Measurements from ENCODE around the gene VSTM2B.

Gene VSTM2B

DNA sequence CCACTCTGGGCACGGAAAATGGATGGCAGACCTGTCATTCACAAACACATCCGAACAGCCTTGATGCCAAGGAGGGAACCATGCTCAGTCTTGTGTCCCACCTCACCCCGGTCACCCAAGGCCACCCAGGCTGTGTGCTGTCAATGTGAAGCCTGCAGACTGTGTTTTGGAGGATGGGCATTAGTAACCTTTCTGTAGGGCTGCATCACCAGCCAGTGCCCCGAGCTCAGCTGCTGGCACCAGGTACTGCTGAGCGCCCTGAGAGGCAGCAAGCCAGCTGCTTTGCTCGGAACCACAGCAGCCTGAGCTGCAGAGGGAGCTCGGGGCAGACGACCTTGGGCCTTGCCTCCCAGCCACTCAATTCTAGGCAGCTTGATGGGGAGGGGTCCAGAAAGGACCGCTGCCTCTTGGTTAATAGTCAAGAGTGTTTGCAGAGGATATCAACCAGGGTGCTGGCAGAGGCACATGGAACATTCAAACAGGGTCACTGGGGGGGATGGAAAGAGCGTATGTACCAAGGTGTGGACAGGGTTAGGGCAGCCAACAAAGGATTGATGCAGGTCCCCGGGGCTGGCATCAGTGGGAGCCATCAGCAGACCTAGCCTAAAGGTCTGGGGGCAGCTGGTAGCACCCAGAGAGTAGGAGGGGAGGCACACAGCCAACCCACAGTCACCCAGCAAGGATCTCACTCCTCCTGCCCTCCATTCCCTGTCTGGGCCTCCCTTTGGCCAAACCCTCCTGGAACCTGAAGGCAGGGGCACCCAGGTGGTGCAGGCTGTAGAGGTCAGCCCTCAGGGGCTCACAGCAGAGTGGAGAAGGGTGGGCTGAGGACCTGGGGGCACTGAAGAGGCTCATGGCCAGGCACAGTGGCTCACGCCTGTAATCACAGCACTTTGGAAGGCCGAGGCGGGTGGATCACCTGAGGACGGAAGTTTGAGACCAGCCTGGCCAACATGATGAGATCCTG is 8.1 kb downstream of the VSTM2B start:
- no peaks in the 10 kb centered on the region for H3K27me3 ChIP-seq (ENCODE audit: low read depth)
- no peaks in the 10 kb centered on the region for H3K9me3 ChIP-seq
- no peak for DNase-seq (ENCODE audit: low spot score in 2 of 2)
- H3K36me3 ChIP-seq (replicated peaks), result no peaks in the 10 kb centered on the region
- H3K4me1 ChIP-seq, result no peaks in the 10 kb centered on the region
- in situ Hi-C loops (cut with MboI; ENCODE audit: low sequenced_read_pairs), result no loop called here
- H3K4me3 ChIP-seq, result no peak overlapping the region

DNA sequence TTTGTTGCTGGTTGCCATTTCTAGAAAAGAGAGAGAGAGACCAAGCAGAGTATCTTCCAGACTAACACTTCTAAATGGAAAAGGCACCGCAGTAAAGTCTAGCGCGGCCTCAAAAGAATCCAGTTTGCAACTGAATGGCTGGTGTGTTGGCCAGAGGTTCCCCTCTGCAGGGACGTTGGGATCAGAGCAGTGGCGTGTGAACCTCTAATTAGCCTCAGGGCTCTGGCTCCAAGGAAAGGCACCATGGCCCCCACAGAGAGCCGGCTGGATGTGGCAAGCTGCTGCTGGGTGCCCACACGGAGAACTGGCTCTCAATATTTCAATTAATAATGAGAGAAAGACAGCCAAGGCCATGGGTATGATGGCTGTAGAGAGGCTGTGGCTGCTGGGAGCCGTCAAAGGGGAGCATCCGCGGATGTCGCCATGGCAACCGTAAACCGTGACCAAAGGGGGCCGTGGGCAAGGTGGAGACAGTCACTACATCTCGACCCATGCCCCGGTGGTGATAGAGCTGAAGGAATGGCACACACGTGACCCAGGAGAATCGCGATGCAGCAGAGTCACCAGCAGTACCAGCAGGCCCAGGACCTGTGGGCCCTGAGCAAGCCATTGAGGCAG is 9.5 kb downstream of the VSTM2B start:
- no peaks in the 10 kb centered on the region for H3K27me3 ChIP-seq (ENCODE audit: low read depth)
- DNase-seq (ENCODE audit: low spot score in 2 of 2), result no peak
- H3K36me3 ChIP-seq (replicated peaks), result no peaks in the 10 kb centered on the region
- in situ Hi-C loops (cut with MboI; ENCODE audit: low sequenced_read_pairs), result no loop called here
- H3K4me3 ChIP-seq, result no peak overlapping the region
- H3K4me1 ChIP-seq, result no peaks in the 10 kb centered on the region
- no peaks in the 10 kb centered on the region for H3K9me3 ChIP-seq

DNA sequence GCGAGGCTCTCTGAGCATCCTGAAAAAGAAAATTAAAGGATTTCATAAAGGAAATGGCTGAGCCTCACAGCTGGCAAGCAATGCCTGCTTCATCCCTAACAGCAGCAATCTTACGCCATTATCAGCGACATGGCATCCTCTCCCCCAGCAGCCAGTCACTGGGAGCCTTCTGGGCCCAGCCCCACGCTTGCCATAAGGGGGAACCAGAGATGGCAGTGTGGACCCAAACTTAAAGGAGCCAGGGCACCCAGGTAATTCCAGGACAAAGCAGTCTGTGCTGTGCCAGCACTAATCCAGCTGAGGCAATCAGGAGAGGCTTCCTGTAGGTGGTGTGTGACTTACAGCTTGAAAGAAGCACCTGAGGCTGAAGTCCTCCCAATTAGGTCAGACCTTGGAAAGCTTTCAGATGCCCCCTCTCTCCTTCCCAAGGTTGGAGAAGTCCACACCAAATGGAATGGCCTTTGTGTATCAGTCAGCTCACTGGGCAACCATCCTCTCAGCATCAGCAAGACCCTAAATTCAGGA is 10.3 kb downstream of the VSTM2B start:
- H3K4me1 ChIP-seq, result no peaks in the 10 kb centered on the region
- no peaks in the 10 kb centered on the region for H3K36me3 ChIP-seq (replicated peaks)
- in situ Hi-C loops (cut with MboI; ENCODE audit: low sequenced_read_pairs), result no loop called here
- H3K27me3 ChIP-seq (ENCODE audit: low read depth), result no peaks in the 10 kb centered on the region
- H3K4me3 ChIP-seq, result no peak overlapping the region
- H3K9me3 ChIP-seq, result no peaks in the 10 kb centered on the region
- DNase-seq (ENCODE audit: low spot score in 2 of 2), result no peak

GRCh38 chr19:29537181-29537580 is 11.4 kb downstream of the VSTM2B start:
- Histone ChIP-seq H3K4me1 (no peaks in the 10 kb centered on the region), H3K4me3 (no peak overlapping the region), H3K9me3 (no peaks in the 10 kb centered on the region), H3K27me3 (ENCODE audit: low read depth) (no peaks in the 10 kb centered on the region), H3K36me3 (replicated peaks) (no peaks in the 10 kb centered on the region)
- no peak for DNase-seq (ENCODE audit: low spot score in 2 of 2)
- in situ Hi-C loops (cut with MboI; ENCODE audit: low sequenced_read_pairs), result no loop called here

DNA sequence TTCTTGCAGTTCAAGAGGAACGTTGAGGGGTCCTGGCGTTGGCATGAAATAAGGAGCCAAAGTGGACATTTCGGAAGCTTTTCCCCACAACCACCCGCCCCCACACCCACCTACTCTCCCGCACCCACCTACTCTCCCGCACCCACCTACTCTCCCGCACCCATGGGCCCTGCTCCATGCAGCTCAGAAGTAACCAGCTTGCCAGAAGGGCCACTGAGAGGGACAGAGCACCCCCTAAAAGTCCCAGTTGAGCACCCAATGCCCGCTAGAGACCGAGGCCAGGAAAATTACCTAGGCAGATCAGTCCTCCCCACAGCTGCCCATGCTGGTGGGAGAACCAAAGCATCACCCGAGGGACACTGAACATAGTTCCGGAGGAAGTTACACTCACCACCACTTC is 11.8 kb downstream of the VSTM2B start:
- no peaks in the 10 kb centered on the region for H3K9me3 ChIP-seq
- no peaks in the 10 kb centered on the region for H3K4me1 ChIP-seq
- H3K36me3 ChIP-seq (replicated peaks), result no peaks in the 10 kb centered on the region
- no peak for DNase-seq (ENCODE audit: low spot score in 2 of 2)
- in situ Hi-C loops (cut with MboI; ENCODE audit: low sequenced_read_pairs), result no loop called here
- no peaks in the 10 kb centered on the region for H3K27me3 ChIP-seq (ENCODE audit: low read depth)
- no peak overlapping the region for H3K4me3 ChIP-seq

DNA sequence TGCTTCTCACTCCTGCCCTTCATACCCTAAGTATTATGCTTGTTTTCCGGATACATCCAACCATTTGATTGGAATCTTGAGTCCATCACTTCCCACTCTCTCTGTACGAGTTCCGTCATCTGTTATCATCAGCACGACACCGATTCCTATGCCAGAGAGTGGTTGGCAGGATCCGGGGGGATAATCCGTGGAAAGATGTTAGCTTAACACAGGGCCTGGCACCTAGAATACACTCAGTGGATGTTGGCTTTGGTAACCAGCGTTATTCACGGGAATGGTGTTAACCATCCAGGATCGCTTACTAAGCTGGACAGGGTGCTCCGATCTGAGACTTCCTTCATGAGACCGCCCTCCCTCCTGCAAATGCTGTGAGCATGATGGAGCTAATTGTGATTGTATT is 12.4 kb downstream of the VSTM2B start:
- no peak for DNase-seq (ENCODE audit: low spot score in 2 of 2)
- H3K27me3 ChIP-seq (ENCODE audit: low read depth), result no peaks in the 10 kb centered on the region
- H3K4me1 ChIP-seq, result no peaks in the 10 kb centered on the region
- no peaks in the 10 kb centered on the region for H3K36me3 ChIP-seq (replicated peaks)
- in situ Hi-C loops (cut with MboI; ENCODE audit: low sequenced_read_pairs), result no loop called here
- no peaks in the 10 kb centered on the region for H3K9me3 ChIP-seq
- H3K4me3 ChIP-seq, result no peak overlapping the region

GRCh38 chr19:29538651-29539050 is 12.9 kb downstream of the VSTM2B start:
- in situ Hi-C loops (cut with MboI; ENCODE audit: low sequenced_read_pairs), result no loop called here
- Histone ChIP-seq H3K4me1 (no peaks in the 10 kb centered on the region), H3K27me3 (ENCODE audit: low read depth) (no peaks in the 10 kb centered on the region), H3K4me3 (no peak overlapping the region), H3K36me3 (replicated peaks) (no peaks in the 10 kb centered on the region), H3K9me3 (no peaks in the 10 kb centered on the region)
- no peak for DNase-seq (ENCODE audit: low spot score in 2 of 2)

GRCh38 chr19:29539131-29539530 is 13.3 kb downstream of the VSTM2B start:
- Histone ChIP-seq H3K27me3 (ENCODE audit: low read depth) (no peaks in the 10 kb centered on the region), H3K9me3 (no peaks in the 10 kb centered on the region), H3K4me3 (no peak overlapping the region), H3K36me3 (replicated peaks) (no peaks in the 10 kb centered on the region), H3K4me1 (no peaks in the 10 kb centered on the region)
- no peak for DNase-seq (ENCODE audit: low spot score in 2 of 2)
- in situ Hi-C loops (cut with MboI; ENCODE audit: low sequenced_read_pairs), result no loop called here

DNA sequence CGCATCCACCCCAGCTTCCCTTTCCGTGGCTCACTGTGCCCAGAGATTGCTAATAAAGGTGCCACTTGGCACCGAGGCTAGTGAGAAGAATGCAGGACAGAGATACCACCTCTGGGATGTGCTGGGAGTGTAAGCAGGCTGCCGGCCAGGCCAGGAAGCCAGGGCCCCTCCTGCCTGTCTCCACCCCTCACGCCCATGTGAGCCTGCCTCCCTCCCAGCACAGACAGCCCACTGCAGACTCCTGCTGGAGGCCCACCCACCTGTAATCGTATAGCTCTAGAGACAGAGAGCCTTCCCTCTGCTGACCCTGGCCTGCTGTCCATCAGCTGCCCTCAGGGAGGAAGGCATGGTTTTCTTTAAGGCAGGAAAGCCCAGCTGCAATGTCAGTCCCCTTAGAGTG is 13.9 kb downstream of the VSTM2B start:
- no peak overlapping the region for H3K4me3 ChIP-seq
- no peaks in the 10 kb centered on the region for H3K9me3 ChIP-seq
- in situ Hi-C loops (cut with MboI; ENCODE audit: low sequenced_read_pairs), result no loop called here
- no peaks in the 10 kb centered on the region for H3K36me3 ChIP-seq (replicated peaks)
- DNase-seq (ENCODE audit: low spot score in 2 of 2), result no peak
- H3K27me3 ChIP-seq (ENCODE audit: low read depth), result no peaks in the 10 kb centered on the region
- no peaks in the 10 kb centered on the region for H3K4me1 ChIP-seq

DNA sequence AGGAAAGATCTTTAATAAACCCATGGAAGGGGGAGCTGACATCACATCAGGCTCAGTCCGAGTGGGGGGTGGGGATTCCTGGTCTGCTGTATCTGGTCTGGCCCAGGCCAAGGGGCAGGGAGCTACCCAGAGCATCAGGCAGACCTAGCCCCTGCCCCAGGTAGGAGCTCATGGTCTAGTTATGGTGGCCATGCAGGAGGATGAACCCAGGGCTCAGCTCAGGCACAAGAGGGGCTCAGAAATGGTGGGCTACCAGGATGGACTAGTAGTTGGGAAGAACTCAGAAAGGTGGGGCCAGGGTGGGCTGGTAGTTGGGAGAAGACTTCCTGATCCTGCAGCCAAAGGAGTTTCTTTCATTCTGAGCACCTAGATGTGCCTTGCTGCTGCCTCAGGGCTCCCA is 14.3 kb downstream of the VSTM2B start:
- DNase-seq (ENCODE audit: low spot score in 2 of 2), result no peak

GRCh38 chr19:29541473-29542253 is 15.9 kb downstream of the VSTM2B start:
- Histone ChIP-seq H3K36me3 (replicated peaks) (no peaks in the 10 kb centered on the region), H3K9me3 (no peaks in the 10 kb centered on the region), H3K4me1 (no peaks in the 10 kb centered on the region), H3K27me3 (ENCODE audit: low read depth) (no peaks in the 10 kb centered on the region), H3K4me3 (no peak overlapping the region)
- no peak for DNase-seq (ENCODE audit: low spot score in 2 of 2)
- in situ Hi-C loops (cut with MboI; ENCODE audit: low sequenced_read_pairs), result no loop called here

More for the DNA sequence above, 14.3 kb downstream of the VSTM2B start:
- Histone ChIP-seq H3K9me3 (no peaks in the 10 kb centered on the region), H3K4me3 (no peak overlapping the region), H3K27me3 (ENCODE audit: low read depth) (no peaks in the 10 kb centered on the region), H3K4me1 (no peaks in the 10 kb centered on the region), H3K36me3 (replicated peaks) (no peaks in the 10 kb centered on the region)
- in situ Hi-C loops (cut with MboI; ENCODE audit: low sequenced_read_pairs), result no loop called here

DNA sequence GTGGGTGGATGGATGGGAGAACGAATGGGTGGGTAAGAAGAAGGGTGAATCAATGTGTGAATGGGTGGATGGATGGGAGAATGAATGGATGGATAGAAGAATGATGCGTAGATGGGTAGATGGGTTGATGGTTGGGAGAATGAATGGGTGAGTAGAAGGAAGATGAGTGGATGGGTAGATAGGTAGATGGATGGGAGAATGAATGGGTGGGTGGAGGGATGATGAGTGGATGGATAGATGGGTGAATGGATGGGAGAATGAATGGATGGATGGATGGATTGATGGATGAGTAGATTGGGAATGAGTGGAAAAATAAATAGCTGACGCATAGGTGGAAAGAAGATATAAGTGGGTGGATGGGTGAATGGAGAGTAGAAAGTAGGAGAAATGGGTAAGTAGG is 16.5 kb downstream of the VSTM2B start:
- DNase-seq (ENCODE audit: low spot score in 2 of 2), result no peak
- no peak overlapping the region for H3K4me3 ChIP-seq
- no peaks in the 10 kb centered on the region for H3K36me3 ChIP-seq (replicated peaks)
- no peaks in the 10 kb centered on the region for H3K27me3 ChIP-seq (ENCODE audit: low read depth)
- H3K4me1 ChIP-seq, result no peaks in the 10 kb centered on the region
- in situ Hi-C loops (cut with MboI; ENCODE audit: low sequenced_read_pairs), result no loop called here
- no peaks in the 10 kb centered on the region for H3K9me3 ChIP-seq

GRCh38 chr19:29542776-29543175 is 17.0 kb downstream of the VSTM2B start:
- Histone ChIP-seq H3K36me3 (replicated peaks) (no peaks in the 10 kb centered on the region), H3K27me3 (ENCODE audit: low read depth) (no peaks in the 10 kb centered on the region), H3K4me1 (no peaks in the 10 kb centered on the region), H3K9me3 (no peaks in the 10 kb centered on the region), H3K4me3 (no peak overlapping the region)
- in situ Hi-C loops (cut with MboI; ENCODE audit: low sequenced_read_pairs), result no loop called here
- no peak for DNase-seq (ENCODE audit: low spot score in 2 of 2)

- Histone ChIP-seq H3K4me3 (no peak overlapping the region), H3K4me1 (no peaks in the 10 kb centered on the region), H3K9me3 (no peaks in the 10 kb centered on the region), H3K36me3 (replicated peaks) (no peaks in the 10 kb centered on the region), H3K27me3 (ENCODE audit: low read depth) (no peaks in the 10 kb centered on the region)
- DNase-seq (ENCODE audit: low spot score in 2 of 2), result no peak
- in situ Hi-C loops (cut with MboI; ENCODE audit: low sequenced_read_pairs), result no loop called here
These were observed 17.6 kb downstream of the VSTM2B start for GRCh38 chr19:29543381-29543780.

Data from HAP-1 (cell line).